ENCODE results near the gene PPM1K.

The PPM1K gene

GRCh38 chr4:88208156-88208555, 76.2 kb downstream of the PPM1K start:
- Histone ChIP-seq H3K9me3 (no peaks in the 10 kb centered on the region), H3K27me3 (peaks cover 26% of the 10 kb centered on the region), H3K4me3 (ENCODE audit: low read depth, low read length) (no peak overlapping the region), H3K36me3 (no peaks in the 10 kb centered on the region), H3K4me1 (no peaks in the 10 kb centered on the region; the same call in 1 of the 2 replicates)
- no peak for TF ChIP-seq CTCF (IDR thresholded peaks at IDR 0.05; ENCODE audit: low read depth, low read length)
- no peak for DNase-seq

Measured in BE2C (cell line).